ENCODE results near the gene CNGA3. TPM values are rescaled to one million over a fixed set of nuclear protein-coding genes. Genes with fewer than 3 reads are reported as not detected.

Gene CNGA3
- total RNA-seq, 1 donor from 2014 or later: 0.21 TPM

- H3K27me3 ChIP-seq (ENCODE audit: control insufficient read depth, insufficient read depth, low read length): peaks cover 21% of the 10 kb centered on the region
- no peaks in the 10 kb centered on the region for H3K36me3 ChIP-seq (ENCODE audit: control insufficient read depth, insufficient read depth, low read length)
- H3K4me3 ChIP-seq (ENCODE audit: low read depth, low read length): no peak overlapping the region
- DNase-seq (ENCODE audit: low read depth): no peak
- no peak for TF ChIP-seq CTCF (IDR thresholded peaks at IDR 0.05; ENCODE audit: insufficient read depth, low read length, poor library complexity, severe bottlenecking)
Measured at GRCh38 chr2:98378901-98379300, 32.6 kb downstream of the CNGA3 start.

GRCh38 chr2:98379311-98380202 is 33.3 kb downstream of the CNGA3 start:
- Histone ChIP-seq H3K4me3 (ENCODE audit: low read depth, low read length) (no peak overlapping the region), H3K27me3 (ENCODE audit: control insufficient read depth, insufficient read depth, low read length) (peaks cover 21% of the 10 kb centered on the region), H3K36me3 (ENCODE audit: control insufficient read depth, insufficient read depth, low read length) (no peaks in the 10 kb centered on the region)
- TF ChIP-seq CTCF (IDR thresholded peaks at IDR 0.05; ENCODE audit: insufficient read depth, low read length, poor library complexity, severe bottlenecking): no peak
- no peak for DNase-seq (ENCODE audit: low read depth)

- DNase-seq (ENCODE audit: low read depth): no peak
- no peak for TF ChIP-seq CTCF (IDR thresholded peaks at IDR 0.05; ENCODE audit: insufficient read depth, low read length, poor library complexity, severe bottlenecking)
- H3K36me3 ChIP-seq (ENCODE audit: control insufficient read depth, insufficient read depth, low read length): no peaks in the 10 kb centered on the region
- no peak overlapping the region for H3K4me3 ChIP-seq (ENCODE audit: low read depth, low read length)
- peaks cover 21% of the 10 kb centered on the region for H3K27me3 ChIP-seq (ENCODE audit: control insufficient read depth, insufficient read depth, low read length)
Measured at GRCh38 chr2:98380203-98380535, 33.9 kb downstream of the CNGA3 start.

GRCh38 chr2:98381494-98381893 is 35.2 kb downstream of the CNGA3 start:
- Histone ChIP-seq H3K27me3 (ENCODE audit: control insufficient read depth, insufficient read depth, low read length) (peaks cover 18% of the 10 kb centered on the region), H3K36me3 (ENCODE audit: control insufficient read depth, insufficient read depth, low read length) (no peaks in the 10 kb centered on the region), H3K4me3 (ENCODE audit: low read depth, low read length) (no peak overlapping the region)
- TF ChIP-seq CTCF (IDR thresholded peaks at IDR 0.05; ENCODE audit: insufficient read depth, low read length, poor library complexity, severe bottlenecking): no peak
- no peak for DNase-seq (ENCODE audit: low read depth)

GRCh38 chr2:98382086-98382485 is 35.8 kb downstream of the CNGA3 start:
- TF ChIP-seq CTCF (IDR thresholded peaks at IDR 0.05; ENCODE audit: insufficient read depth, low read length, poor library complexity, severe bottlenecking): no peak
- Histone ChIP-seq H3K27me3 (ENCODE audit: control insufficient read depth, insufficient read depth, low read length) (peaks cover 15% of the 10 kb centered on the region), H3K36me3 (ENCODE audit: control insufficient read depth, insufficient read depth, low read length) (no peaks in the 10 kb centered on the region), H3K4me3 (ENCODE audit: low read depth, low read length) (no peak overlapping the region)
- DNase-seq (ENCODE audit: low read depth): no peak

GRCh38 chr2:98382739-98383138 is 36.5 kb downstream of the CNGA3 start:
- no peaks in the 10 kb centered on the region for H3K36me3 ChIP-seq (ENCODE audit: control insufficient read depth, insufficient read depth, low read length)
- no peak for TF ChIP-seq CTCF (IDR thresholded peaks at IDR 0.05; ENCODE audit: insufficient read depth, low read length, poor library complexity, severe bottlenecking)
- H3K4me3 ChIP-seq (ENCODE audit: low read depth, low read length): no peak overlapping the region
- DNase-seq (ENCODE audit: low read depth): no peak
- peaks cover 10% of the 10 kb centered on the region for H3K27me3 ChIP-seq (ENCODE audit: control insufficient read depth, insufficient read depth, low read length)
